GM12878 (cell line): ENCODE results near the gene NKAIN4. TPM values are rescaled to one million over a fixed set of nuclear protein-coding genes. Genes with fewer than 3 reads are reported as not detected.
A peak's percentile ranks its signal among the peaks of the same experiment; 100 is the strongest.

ENCODE experiments used
- CBFB ChIP-seq: IDR thresholded peaks from 2 replicates; pipeline ENCODE4 v1.6.1; 2016; ENCODE audit warnings: antibody characterized with exemption, low read depth
- CBX5 ChIP-seq: sonication (generic); IDR thresholded peaks from 2 replicates; pipeline ENCODE4 v1.6.1; 2016; ENCODE audit warnings: low read depth, moderate library complexity, mild to moderate bottlenecking, inconsistent platforms
- CHD1 ChIP-seq: IDR thresholded peaks from 2 replicates; pipeline ENCODE4 v1.6.1; 2012; ENCODE audit warnings: low read depth, low read length, improper control_type of control experiment
- EED ChIP-seq: sonication (generic); IDR thresholded peaks from 2 replicates; pipeline ENCODE4 v1.6.1; 2016; ENCODE audit warnings: antibody characterized with exemption, low read depth
- EGR1 ChIP-seq, 2 experiments: IDR thresholded peaks; 1 replicate in 1 of 2; 2 replicates in 1 of 2; pipeline ENCODE4 v1.6.1; 2011 to 2012; ENCODE audit warnings: low read depth in 2 of 2, low read length in 2 of 2, borderline replicate concordance in 1 of 2, mild to moderate bottlenecking in 1 of 2, moderate library complexity in 1 of 2
- ETV6 ChIP-seq, 2 experiments: fragments of 450-650 bp in 1 of 2; IDR thresholded peaks in 1 of 2; conservative IDR thresholded peaks in 1 of 2; 2 replicates each; pipeline ENCODE4 v1.6.1; 2014; ENCODE audit warnings: antibody characterized with exemption in 1 of 2, borderline replicate concordance in 1 of 2, low read depth in 1 of 2, mild to moderate bottlenecking in 1 of 2, moderate library complexity in 1 of 2
- HDAC2 ChIP-seq: fragments of 200-600 bp; sonication (generic); IDR thresholded peaks from 2 replicates; pipeline ENCODE4 v1.6.1; 2017
- MTA3 ChIP-seq: IDR thresholded peaks from 2 replicates; pipeline ENCODE4 v1.6.1; 2012; ENCODE audit warnings: low read length, inconsistent platforms, borderline replicate concordance
- NR2C1 ChIP-seq: fragments of 450-650 bp; IDR thresholded peaks from 2 replicates; pipeline ENCODE4 v1.6.1; 2017; ENCODE audit warnings: antibody characterized with exemption, mild to moderate bottlenecking, moderate library complexity
- NR2F1 ChIP-seq: fragments of 450-650 bp; conservative IDR thresholded peaks from 2 replicates; pipeline ENCODE4 v1.6.1; 2017; ENCODE audit warnings: mild to moderate bottlenecking
- PAX5 ChIP-seq: IDR thresholded peaks from 2 replicates; pipeline ENCODE4 v1.6.1; 2011; ENCODE audit warnings: low read depth, low read length, borderline replicate concordance
- PML ChIP-seq: IDR thresholded peaks from 2 replicates; pipeline ENCODE4 v1.6.1; 2012; ENCODE audit warnings: low read length, inconsistent platforms
- RUNX3 ChIP-seq: IDR thresholded peaks from 2 replicates; pipeline ENCODE4 v1.6.1; 2012; ENCODE audit warnings: low read length, inconsistent platforms
- SRF ChIP-seq, 2 experiments: IDR thresholded peaks; 2 replicates each; pipeline ENCODE4 v1.6.1; 2011; ENCODE audit warnings: low read depth in 2 of 2, low read length in 2 of 2, mild to moderate bottlenecking in 1 of 2, moderate library complexity in 1 of 2
- STAT3 ChIP-seq: IDR thresholded peaks from 2 replicates; pipeline ENCODE4 v1.6.1; 2011; ENCODE audit warnings: low read depth, low read length, improper control_type of control experiment
- TAF1 ChIP-seq: IDR thresholded peaks from 2 replicates; pipeline ENCODE4 v1.6.1; 2011; ENCODE audit warnings: mild to moderate bottlenecking, low read depth, low read length, borderline replicate concordance
- ZNF217 ChIP-seq: fragments of 450-650 bp; IDR thresholded peaks from 2 replicates; pipeline ENCODE4 v1.6.1; 2017; ENCODE audit warnings: antibody characterized with exemption, mild to moderate bottlenecking
- ZNF24 ChIP-seq: fragments of 450-650 bp; IDR thresholded peaks from 2 replicates; pipeline ENCODE4 v1.6.1; 2017; ENCODE audit warnings: antibody characterized with exemption, mild to moderate bottlenecking
- polyA plus RNA-seq, 11 experiments: library from polyadenylated mRNA; depleted of rRNA in 4 of 11; unstranded in 6 of 11; stranded (reverse) in 5 of 11; fragments of >200 nt; fragmentation: Nextera tagmentation in 4 of 11; fragmentation: Illumina TruSeq in 1 of 11; extraction: Ambion mirVana in 4 of 11; extraction: Trizol in 1 of 11; gene quantifications; 1 replicate in 1 of 11; 2 replicates in 10 of 11; pipeline versions ENCODE4 v1.2.1 to v1.2.3, GENCODE V29; 2011 to 2016; ENCODE audit warnings: inconsistent platforms in 2 of 11, missing spikeins in 2 of 11, low read depth in 1 of 11
- total RNA-seq, 4 experiments: library from RNA; depleted of rRNA in 3 of 4; stranded (reverse); fragments of >200 nt in 3 of 4; fragmentation: Illumina TruSeq in 1 of 4; extraction: Trizol in 1 of 4; gene quantifications; 2 replicates each; pipeline versions ENCODE4 v1.2.1 to v1.2.3, GENCODE V29; 2013 to 2021
- TF ChIP-seq, protein P1 (sequence below): IDR thresholded peaks from 2 replicates; pipeline ENCODE4 v1.6.1; 2011; ENCODE audit warnings: borderline replicate concordance, low read depth, mild to moderate bottlenecking, moderate library complexity, low read length; ENCODE audit not compliant: insufficient read depth, poor library complexity, severe bottlenecking
- TF ChIP-seq, protein P2 (sequence below): IDR thresholded peaks from 2 replicates; pipeline ENCODE4 v1.6.1; 2012; ENCODE audit warnings: low read depth, low read length, improper control_type of control experiment
- TF ChIP-seq, protein P3 (sequence below), 3 experiments: IDR thresholded peaks in 2 of 3; conservative IDR thresholded peaks in 1 of 3; 2 replicates each; pipeline ENCODE4 v1.5.1; 2011; ENCODE audit warnings: low read depth in 3 of 3, low read length in 3 of 3, mild to moderate bottlenecking in 3 of 3, control low read depth in 2 of 3, moderate library complexity in 2 of 3, inconsistent platforms in 1 of 3, mixed read lengths in 1 of 3; ENCODE audit not compliant: control insufficient read depth in 2 of 3, insufficient read depth in 1 of 3; ENCODE audit errors: extremely low read depth in 1 of 3
- TF ChIP-seq, protein P4 (sequence below): fragments of 450-650 bp; IDR thresholded peaks from 2 replicates; pipeline ENCODE4 v1.6.1; 2017; ENCODE audit warnings: mild to moderate bottlenecking, moderate library complexity

NKAIN4 gene
- total and polyA plus RNA-seq, 10 of the 15 experiments (the other 5 are each of a cell fraction or from before 2014, with no cell fraction given), result 0.11 TPM; not detected in 9

DNA sequence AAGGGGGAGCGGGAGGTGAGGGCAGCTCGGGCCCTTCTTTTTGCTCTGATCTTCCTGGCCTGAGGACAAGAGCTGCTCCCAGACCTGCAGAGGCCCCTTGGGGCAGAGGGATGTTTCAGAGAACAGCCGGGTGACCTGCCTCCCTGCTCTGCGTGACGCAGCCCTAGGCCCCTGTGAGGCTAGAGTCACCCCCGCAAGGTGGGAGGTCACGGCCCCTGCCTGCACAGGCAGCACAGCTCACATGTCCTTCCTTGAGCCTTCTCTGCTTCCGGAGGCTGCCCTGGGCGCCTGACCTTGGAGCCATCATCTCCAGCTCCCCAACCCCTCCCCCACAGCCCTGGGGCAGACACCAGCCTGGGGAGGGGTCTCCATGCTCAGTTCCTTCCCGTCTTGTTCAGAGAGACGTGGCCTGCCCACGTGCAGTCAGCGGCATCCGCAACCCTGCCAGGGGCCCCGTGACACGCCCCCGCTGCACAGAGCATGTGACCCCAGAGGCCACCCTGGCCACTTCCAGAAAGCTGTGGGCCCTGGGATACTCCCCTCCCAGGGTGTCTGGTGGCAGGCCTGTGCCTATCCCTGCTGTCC lies 18.8 kb downstream of the NKAIN4 start, which contains the start of gene BIRC7 (continued):
- no peak for TF ChIP-seq ZNF24
- TF ChIP-seq, protein P1, sequence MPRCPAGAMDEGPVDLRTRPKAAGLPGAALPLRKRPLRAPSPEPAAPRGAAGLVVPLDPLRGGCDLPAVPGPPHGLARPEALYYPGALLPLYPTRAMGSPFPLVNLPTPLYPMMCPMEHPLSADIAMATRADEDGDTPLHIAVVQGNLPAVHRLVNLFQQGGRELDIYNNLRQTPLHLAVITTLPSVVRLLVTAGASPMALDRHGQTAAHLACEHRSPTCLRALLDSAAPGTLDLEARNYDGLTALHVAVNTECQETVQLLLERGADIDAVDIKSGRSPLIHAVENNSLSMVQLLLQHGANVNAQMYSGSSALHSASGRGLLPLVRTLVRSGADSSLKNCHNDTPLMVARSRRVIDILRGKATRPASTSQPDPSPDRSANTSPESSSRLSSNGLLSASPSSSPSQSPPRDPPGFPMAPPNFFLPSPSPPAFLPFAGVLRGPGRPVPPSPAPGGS, result no peak
- no peak for TF ChIP-seq EED
- TF ChIP-seq, protein P2, sequence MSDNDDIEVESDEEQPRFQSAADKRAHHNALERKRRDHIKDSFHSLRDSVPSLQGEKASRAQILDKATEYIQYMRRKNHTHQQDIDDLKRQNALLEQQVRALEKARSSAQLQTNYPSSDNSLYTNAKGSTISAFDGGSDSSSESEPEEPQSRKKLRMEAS, result no peak
- TF ChIP-seq TAF1, result no peak
- TF ChIP-seq CHD1, result no peak
- TF ChIP-seq MTA3, result no peak
- TF ChIP-seq EGR1 (IDR thresholded peaks at IDR 0.05; ENCODE audit: borderline replicate concordance in 1 of 2, low read depth in 2 of 2, low read length in 2 of 2), result peak in 1 of 2 experiments; percentile 42; a peak in 1 of 3 replicates
- TF ChIP-seq, protein P3, sequence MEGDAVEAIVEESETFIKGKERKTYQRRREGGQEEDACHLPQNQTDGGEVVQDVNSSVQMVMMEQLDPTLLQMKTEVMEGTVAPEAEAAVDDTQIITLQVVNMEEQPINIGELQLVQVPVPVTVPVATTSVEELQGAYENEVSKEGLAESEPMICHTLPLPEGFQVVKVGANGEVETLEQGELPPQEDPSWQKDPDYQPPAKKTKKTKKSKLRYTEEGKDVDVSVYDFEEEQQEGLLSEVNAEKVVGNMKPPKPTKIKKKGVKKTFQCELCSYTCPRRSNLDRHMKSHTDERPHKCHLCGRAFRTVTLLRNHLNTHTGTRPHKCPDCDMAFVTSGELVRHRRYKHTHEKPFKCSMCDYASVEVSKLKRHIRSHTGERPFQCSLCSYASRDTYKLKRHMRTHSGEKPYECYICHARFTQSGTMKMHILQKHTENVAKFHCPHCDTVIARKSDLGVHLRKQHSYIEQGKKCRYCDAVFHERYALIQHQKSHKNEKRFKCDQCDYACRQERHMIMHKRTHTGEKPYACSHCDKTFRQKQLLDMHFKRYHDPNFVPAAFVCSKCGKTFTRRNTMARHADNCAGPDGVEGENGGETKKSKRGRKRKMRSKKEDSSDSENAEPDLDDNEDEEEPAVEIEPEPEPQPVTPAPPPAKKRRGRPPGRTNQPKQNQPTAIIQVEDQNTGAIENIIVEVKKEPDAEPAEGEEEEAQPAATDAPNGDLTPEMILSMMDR (IDR thresholded peaks at IDR 0.05 in 2 of 3, conservative IDR thresholded peaks at IDR 0.05 in 1 of 3; ENCODE audit: control insufficient read depth in 2 of 3, extremely low read depth in 1 of 3, insufficient read depth in 1 of 3, low read depth in 3 of 3, low read length in 3 of 3), result no peak
- no peak for TF ChIP-seq RUNX3
- TF ChIP-seq HDAC2, result no peak
- TF ChIP-seq, protein P4, sequence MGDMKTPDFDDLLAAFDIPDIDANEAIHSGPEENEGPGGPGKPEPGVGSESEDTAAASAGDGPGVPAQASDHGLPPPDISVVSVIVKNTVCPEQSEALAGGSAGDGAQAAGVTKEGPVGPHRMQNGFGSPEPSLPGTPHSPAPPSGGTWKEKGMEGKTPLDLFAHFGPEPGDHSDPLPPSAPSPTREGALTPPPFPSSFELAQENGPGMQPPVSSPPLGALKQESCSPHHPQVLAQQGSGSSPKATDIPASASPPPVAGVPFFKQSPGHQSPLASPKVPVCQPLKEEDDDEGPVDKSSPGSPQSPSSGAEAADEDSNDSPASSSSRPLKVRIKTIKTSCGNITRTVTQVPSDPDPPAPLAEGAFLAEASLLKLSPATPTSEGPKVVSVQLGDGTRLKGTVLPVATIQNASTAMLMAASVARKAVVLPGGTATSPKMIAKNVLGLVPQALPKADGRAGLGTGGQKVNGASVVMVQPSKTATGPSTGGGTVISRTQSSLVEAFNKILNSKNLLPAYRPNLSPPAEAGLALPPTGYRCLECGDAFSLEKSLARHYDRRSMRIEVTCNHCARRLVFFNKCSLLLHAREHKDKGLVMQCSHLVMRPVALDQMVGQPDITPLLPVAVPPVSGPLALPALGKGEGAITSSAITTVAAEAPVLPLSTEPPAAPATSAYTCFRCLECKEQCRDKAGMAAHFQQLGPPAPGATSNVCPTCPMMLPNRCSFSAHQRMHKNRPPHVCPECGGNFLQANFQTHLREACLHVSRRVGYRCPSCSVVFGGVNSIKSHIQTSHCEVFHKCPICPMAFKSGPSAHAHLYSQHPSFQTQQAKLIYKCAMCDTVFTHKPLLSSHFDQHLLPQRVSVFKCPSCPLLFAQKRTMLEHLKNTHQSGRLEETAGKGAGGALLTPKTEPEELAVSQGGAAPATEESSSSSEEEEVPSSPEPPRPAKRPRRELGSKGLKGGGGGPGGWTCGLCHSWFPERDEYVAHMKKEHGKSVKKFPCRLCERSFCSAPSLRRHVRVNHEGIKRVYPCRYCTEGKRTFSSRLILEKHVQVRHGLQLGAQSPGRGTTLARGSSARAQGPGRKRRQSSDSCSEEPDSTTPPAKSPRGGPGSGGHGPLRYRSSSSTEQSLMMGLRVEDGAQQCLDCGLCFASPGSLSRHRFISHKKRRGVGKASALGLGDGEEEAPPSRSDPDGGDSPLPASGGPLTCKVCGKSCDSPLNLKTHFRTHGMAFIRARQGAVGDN, result no peak
- no peak for TF ChIP-seq ETV6 (conservative IDR thresholded peaks at IDR 0.05 in 1 of 2, IDR thresholded peaks at IDR 0.05 in 1 of 2; ENCODE audit: borderline replicate concordance in 1 of 2, low read depth in 1 of 2)
- TF ChIP-seq STAT3, result no peak
- TF ChIP-seq CBX5, result no peak
- no peak for TF ChIP-seq SRF (IDR thresholded peaks at IDR 0.05; ENCODE audit: low read depth in 2 of 2, low read length in 2 of 2)
- no peak for TF ChIP-seq ZNF217
- TF ChIP-seq NR2C1, result no peak
- TF ChIP-seq PAX5, result peak; percentile 54; the same call in 1 of the 2 replicates
- TF ChIP-seq PML, result no peak
- TF ChIP-seq CBFB, result no peak
- TF ChIP-seq NR2F1, result peak; percentile 28; the same call in 1 of the 2 replicates
